Spinal cord (tissue), 10 donors: ENCODE results near the gene LCE2A. TPM values are rescaled to one million over a fixed set of nuclear protein-coding genes. Genes with fewer than 3 reads are reported as not detected.
"Not testable (repeated sequence)": the region's sequence is repeated elsewhere in the genome, so short reads cannot be mapped to it uniquely, and the experiment has no call there.

Experiments used
- DNase-seq, 6 donors: peaks; one replicate each; pipeline versions ENCODE4 v3.0.0 to v3.0.0-alpha.2; 2013 to 2015; ENCODE audit warnings: low spot score in 6 of 6, low read depth in 4 of 6
- H3K27ac ChIP-seq: one replicate; pipeline ENCODE4 v1.5.1; 2013; ENCODE audit warnings: low read depth, low read length, control low read depth
- H3K27me3 ChIP-seq: one replicate; pipeline ENCODE4 v1.6.1; 2013; ENCODE audit warnings: low read length; ENCODE audit not compliant: control insufficient read depth, insufficient read depth
- H3K36me3 ChIP-seq: one replicate; pipeline ENCODE4 v1.6.1; 2013; ENCODE audit warnings: low read length; ENCODE audit not compliant: control insufficient read depth, insufficient read depth
- H3K4me1 ChIP-seq: one replicate; pipeline ENCODE4 v1.6.1; 2013; ENCODE audit warnings: low read length; ENCODE audit not compliant: control insufficient read depth, insufficient read depth
- H3K4me3 ChIP-seq: one replicate; pipeline ENCODE4 v1.5.1; 2013; ENCODE audit warnings: low read depth, low read length, control low read depth
- H3K9me3 ChIP-seq: one replicate; pipeline ENCODE4 v1.6.1; 2013; ENCODE audit warnings: low read length; ENCODE audit not compliant: control insufficient read depth, insufficient read depth
- WGBS: methylation state at CpG from one replicate; pipeline ENCODE4 v1.1.5; 2013; ENCODE audit warnings: missing lambda C conversion rate; ENCODE audit not compliant: insufficient coverage; 5-methylcytosine and 5-hydroxymethylcytosine counted together
- long read RNA-seq, 4 donors: transcript quantifications; one replicate each; lab custom pipeline, GENCODE V29; 2026
- polyA plus RNA-seq, 2 donors: library from polyadenylated mRNA; unstranded; fragments of 120-200 nt; gene quantifications; one replicate each; pipeline ENCODE4 v1.2.1, GENCODE V29; 2013; ENCODE audit not compliant: insufficient read length in 2 of 2
- total RNA-seq, 2 donors: library from RNA; depleted of rRNA in 1 of 2; stranded (reverse); fragments of 120-200 nt in 1 of 2; fragments of >200 nt in 1 of 2; gene quantifications; one replicate each; pipeline versions ENCODE4 v1.2.3 to v1.2.4, GENCODE V29; 2013 to 2014
- donor health status: healthy.

Gene LCE2A
- not detected for total RNA-seq
- not detected for polyA plus RNA-seq
- long read RNA-seq, donor 1 = 0 reads
- long read RNA-seq, donor 2 = 0 reads
- long read RNA-seq, donor 3 = 0 reads
- long read RNA-seq, donor 4 = 0 reads

DNA sequence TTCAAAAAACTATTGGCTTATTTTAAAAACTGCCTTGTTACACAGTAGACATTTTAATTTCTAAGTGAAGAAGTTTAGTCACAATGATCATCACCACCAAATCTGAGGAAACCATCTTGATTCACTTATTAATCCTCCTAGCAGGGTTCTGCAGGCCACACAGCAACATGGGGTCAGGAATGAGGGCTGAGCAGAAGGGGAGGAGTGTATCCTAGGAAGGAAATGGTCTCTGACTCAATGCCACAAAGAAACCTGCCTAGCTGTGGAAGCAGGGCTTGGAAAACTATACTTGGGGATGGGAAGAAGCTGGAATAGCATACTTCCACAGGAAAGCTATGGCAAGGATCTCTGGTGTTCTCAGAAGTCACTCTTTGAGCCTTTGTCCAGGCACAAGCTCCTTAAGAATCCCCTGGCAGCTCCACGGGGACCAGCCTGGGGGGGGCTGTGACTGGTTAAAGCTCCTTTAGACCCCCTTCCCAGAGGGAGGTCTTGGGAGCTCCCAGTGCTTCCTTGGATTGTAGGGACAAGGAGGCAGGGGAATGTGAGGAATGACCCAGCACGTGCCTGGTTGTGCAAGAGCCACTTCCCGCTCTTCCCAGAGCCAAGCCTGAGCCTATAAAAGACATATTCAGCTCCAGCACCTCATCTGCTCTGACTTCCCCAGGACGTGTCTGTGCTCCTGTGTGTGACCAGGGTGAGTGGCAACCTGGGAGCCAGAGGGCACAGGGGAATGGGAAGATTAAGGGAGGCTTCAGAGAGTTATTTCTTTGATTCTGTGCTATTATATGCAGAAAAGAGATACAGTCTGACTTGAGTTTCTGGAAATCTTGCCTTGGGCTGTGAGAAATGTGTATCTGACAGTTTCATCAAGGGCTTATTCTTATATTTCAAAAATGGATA is at the start of gene LCE2A:
Gene LCE2A, plus strand, starts transcription at position 645 of the 900 bp plus-strand sequence. CDS start 557 bp downstream, outside the sequence.
- Histone ChIP-seq H3K9me3 (peaks cover 2% of the 10 kb centered on the region), H3K4me3 (no peak within 1 kb of the TSS), H3K4me1 (no peaks in the 10 kb centered on the region), H3K27me3 (no peaks in the 10 kb centered on the region), H3K36me3 (no peaks in the 10 kb centered on the region), H3K27ac (no peak within 1 kb of the TSS)
- DNase-seq = no peak
- WGBS = no CpG with 5 or more reads among the region's 4 CpGs

- WGBS = 53% methylated on average over 2 of the region's 10 CpGs
- peak; percentile 19 to 89 (median 48) for DNase-seq
- no peaks in the 10 kb centered on the region for H3K27me3 ChIP-seq
- H3K36me3 ChIP-seq = no peaks in the 10 kb centered on the region
- no peak overlapping the region for H3K4me3 ChIP-seq
- H3K27ac ChIP-seq = no peak overlapping the region
- no peaks in the 10 kb centered on the region for H3K9me3 ChIP-seq
- H3K4me1 ChIP-seq = no peaks in the 10 kb centered on the region
Observed at GRCh38 chr1:152654110-152654509, 44.0 kb upstream of the LCE2A start.

GRCh38 chr1:152656459-152656858 is 41.7 kb upstream of the LCE2A start:
- 60% methylated on average over 1 of the region's 2 CpGs for WGBS
- Histone ChIP-seq H3K27me3 (no peaks in the 10 kb centered on the region), H3K27ac (no peak overlapping the region), H3K9me3 (no peaks in the 10 kb centered on the region), H3K4me3 (no peak overlapping the region), H3K4me1 (no peaks in the 10 kb centered on the region), H3K36me3 (no peaks in the 10 kb centered on the region)
- no peak for DNase-seq

GRCh38 chr1:152657677-152658076 is 40.5 kb upstream of the LCE2A start:
- Histone ChIP-seq H3K36me3 (no peaks in the 10 kb centered on the region), H3K27me3 (no peaks in the 10 kb centered on the region), H3K4me3 (no peak overlapping the region), H3K4me1 (no peaks in the 10 kb centered on the region), H3K27ac (no peak overlapping the region), H3K9me3 (no peaks in the 10 kb centered on the region)
- no peak for DNase-seq
- 75% methylated on average over 2 of the region's 4 CpGs for WGBS

DNA sequence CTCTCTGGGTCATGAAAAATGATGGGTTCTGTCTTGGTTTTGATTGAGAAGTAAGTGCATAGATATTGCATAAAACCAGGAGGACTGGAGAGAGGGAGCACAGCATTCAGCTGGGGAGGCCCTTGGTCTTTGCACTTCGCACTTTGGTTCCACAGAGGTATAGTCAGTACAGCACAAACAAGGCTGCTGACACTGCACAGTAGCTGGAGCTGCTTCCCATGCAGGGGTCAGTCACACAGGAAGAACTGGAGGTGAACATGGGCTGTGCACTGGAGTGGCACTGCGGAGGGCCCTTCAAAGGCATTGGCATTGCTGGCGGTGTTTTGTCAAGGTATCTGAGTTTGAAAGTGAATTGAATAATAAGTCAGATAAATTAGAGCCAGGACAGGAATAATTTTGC is 39.5 kb upstream of the LCE2A start:
- Histone ChIP-seq H3K9me3 (no peaks in the 10 kb centered on the region), H3K36me3 (no peaks in the 10 kb centered on the region), H3K4me1 (no peaks in the 10 kb centered on the region), H3K27ac (no peak overlapping the region), H3K27me3 (no peaks in the 10 kb centered on the region), H3K4me3 (no peak overlapping the region)
- DNase-seq = no peak
- WGBS = 98% methylated on average over 3 of the region's 3 CpGs

DNA sequence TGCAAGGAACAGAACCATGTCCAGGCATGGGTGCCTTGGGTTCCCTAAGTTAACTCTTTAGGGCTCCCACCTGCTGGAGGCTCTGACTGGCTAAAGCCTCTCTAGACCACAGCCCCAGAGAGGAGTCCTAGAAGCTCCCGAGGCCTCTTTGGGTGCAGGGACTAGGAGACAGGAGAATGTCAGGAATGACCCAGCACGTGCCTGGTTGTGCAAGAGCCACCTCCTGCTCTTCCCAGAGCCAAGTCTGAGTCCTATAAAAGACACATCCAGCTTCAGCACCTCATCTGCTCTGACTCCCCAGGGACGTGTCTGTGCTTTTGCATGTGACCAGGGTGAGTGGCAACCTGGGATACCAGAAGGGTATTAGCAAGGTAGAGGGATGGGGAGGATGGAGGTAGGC is 35.0 kb upstream of the LCE2A start, which contains the start of gene LCE2D:
Gene LCE2D, plus strand, starts transcription at position 283 of the 400 bp plus-strand sequence. CDS start 726 bp downstream, outside the sequence.
- no peaks in the 10 kb centered on the region for H3K36me3 ChIP-seq
- H3K27me3 ChIP-seq = no peaks in the 10 kb centered on the region
- H3K27ac ChIP-seq = no peak within 1 kb of the TSS
- WGBS = 70% methylated on average over 1 of the region's 3 CpGs
- no peak for DNase-seq
- H3K4me1 ChIP-seq = no peaks in the 10 kb centered on the region
- no peaks in the 10 kb centered on the region for H3K9me3 ChIP-seq
- H3K4me3 ChIP-seq = no peak within 1 kb of the TSS

DNA sequence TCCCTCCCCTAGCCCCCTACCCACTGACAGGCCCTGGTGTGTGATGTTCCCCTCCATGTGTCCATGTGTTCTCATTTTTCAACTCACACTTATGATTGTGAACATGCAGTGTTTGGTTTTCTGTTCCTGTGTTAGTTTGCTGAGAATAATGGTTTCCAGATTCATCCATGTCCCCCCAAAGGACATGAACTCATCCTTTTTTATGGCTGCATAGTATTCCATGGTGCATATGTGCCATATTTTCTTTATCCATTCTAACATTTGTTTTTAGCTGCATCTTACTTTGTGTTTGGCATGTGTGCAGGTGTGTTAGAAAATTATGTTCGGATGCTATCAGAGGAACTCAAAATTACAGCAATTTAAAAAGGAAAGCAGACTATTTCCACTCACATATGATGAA is 32.0 kb upstream of the LCE2A start:
- not testable (repeated sequence) for H3K27ac ChIP-seq, H3K36me3 ChIP-seq, DNase-seq, H3K27me3 ChIP-seq, H3K9me3 ChIP-seq, H3K4me3 ChIP-seq, H3K4me1 ChIP-seq
- WGBS = no CpG with 5 or more reads among the region's 1 CpG

DNA sequence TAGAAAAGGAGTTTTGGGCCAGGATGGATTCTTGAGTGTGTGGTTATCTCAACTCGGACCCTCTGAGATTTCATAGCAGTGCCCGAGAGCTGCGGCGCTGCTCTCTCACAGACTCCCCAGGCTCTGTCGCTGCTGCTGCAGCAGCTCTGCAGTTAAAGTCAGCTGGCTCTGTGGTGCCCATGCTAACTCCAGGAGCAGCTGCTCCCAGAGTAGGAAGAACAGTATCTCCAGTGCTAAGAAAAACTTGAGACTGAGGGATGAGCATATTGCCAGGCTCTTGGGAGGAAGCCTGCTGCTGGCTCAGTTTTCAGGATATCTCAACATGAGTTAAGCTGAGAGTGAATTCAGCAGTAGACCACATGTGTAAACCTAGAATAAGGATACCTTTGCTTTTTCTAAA is 30.5 kb upstream of the LCE2A start:
- DNase-seq = peak in 1 of 6 donors; percentile 14
- Histone ChIP-seq H3K27me3 (no peaks in the 10 kb centered on the region), H3K36me3 (no peaks in the 10 kb centered on the region), H3K9me3 (no peaks in the 10 kb centered on the region), H3K4me1 (no peaks in the 10 kb centered on the region), H3K4me3 (no peak overlapping the region), H3K27ac (no peak overlapping the region)
- WGBS = 67% methylated on average over 5 of the region's 5 CpGs

DNA sequence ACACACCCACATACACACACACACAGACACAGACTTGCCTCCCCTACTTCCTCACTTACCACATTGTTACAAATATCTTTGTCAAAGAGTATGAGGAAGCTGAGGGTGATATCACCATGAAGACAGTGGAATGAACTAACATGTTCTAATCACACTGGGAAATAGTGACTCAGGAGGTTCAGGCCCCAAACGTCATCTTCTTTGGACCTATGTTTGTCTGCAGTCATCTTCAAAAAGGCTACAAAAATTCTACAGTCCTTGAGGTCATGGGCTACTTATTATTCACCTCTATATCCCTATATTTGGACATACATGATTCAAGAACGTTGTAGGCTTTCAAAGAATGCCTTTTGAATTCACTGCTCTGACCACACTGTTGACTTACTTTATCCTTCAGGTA is 25.1 kb upstream of the LCE2A start:
- H3K36me3 ChIP-seq = no peaks in the 10 kb centered on the region
- no peaks in the 10 kb centered on the region for H3K4me1 ChIP-seq
- H3K9me3 ChIP-seq = no peaks in the 10 kb centered on the region
- H3K4me3 ChIP-seq = no peak overlapping the region
- H3K27me3 ChIP-seq = no peaks in the 10 kb centered on the region
- 75% methylated on average over 1 of the region's 2 CpGs for WGBS
- no peak for DNase-seq
- H3K27ac ChIP-seq = no peak overlapping the region

DNA sequence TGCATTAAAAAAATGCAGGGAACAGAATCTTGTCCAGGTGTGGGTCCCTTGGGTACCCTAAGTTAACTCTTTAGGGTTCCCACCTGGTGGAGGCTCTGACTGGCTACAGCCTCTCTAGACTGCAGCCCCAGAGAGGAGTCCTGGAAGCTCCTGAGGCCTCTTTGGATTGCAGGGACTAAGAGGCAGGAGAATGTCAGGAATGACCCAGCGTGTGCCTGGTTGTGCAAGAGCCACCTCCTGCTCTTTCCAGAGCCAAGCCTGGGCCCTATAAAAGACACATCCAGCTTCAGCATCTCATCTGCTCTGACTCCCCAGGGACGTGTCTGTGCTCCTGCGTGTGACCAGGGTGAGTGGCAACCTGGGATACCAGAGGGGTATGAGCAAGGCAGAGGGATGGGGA is 23.2 kb upstream of the LCE2A start, which contains the start of gene LCE2C:
Gene LCE2C, plus strand, starts transcription at position 297 of the 400 bp plus-strand sequence. CDS start 737 bp downstream, outside the sequence.
- H3K4me1 ChIP-seq, H3K27me3 ChIP-seq, H3K9me3 ChIP-seq, H3K27ac ChIP-seq, DNase-seq, H3K4me3 ChIP-seq, H3K36me3 ChIP-seq: not testable (repeated sequence)
- no CpG with 5 or more reads among the region's 3 CpGs for WGBS
